HL-60 (cell line): ENCODE measurements around the gene SLC22A5.
"Not testable (repeated sequence)": the region's sequence is repeated elsewhere in the genome, so short reads cannot be mapped to it uniquely, and the experiment has no call there.

ENCODE experiments used
- DNase-seq, 2 experiments: peaks; one replicate each; pipeline ENCODE4 v3.0.0-alpha.2; 2010 to 2020; ENCODE audit warnings: low read depth in 1 of 2, low spot score in 1 of 2
- H3K27ac ChIP-seq: fragments of 250-450 bp; sonication (Bioruptor Pico); replicated peaks from 2 replicates; pipeline ENCODE4 v1.5.1; 2020; ENCODE audit warnings: mild to moderate bottlenecking, moderate library complexity
- H3K27me3 ChIP-seq: fragments of 250-450 bp; sonication (Bioruptor Pico); 2 replicates; pipeline ENCODE4 v1.5.1; 2021; ENCODE audit warnings: mild to moderate bottlenecking, moderate library complexity; ENCODE audit not compliant: insufficient read depth, poor library complexity, severe bottlenecking
- H3K4me3 ChIP-seq: replicated peaks from 2 replicates; pipeline ENCODE4 v1.5.1; 2011; ENCODE audit warnings: mild to moderate bottlenecking, control low read depth, low read length; ENCODE audit not compliant: insufficient read depth
- GABPA ChIP-seq: IDR thresholded peaks from 2 replicates; pipeline ENCODE4 v1.6.1; 2012; ENCODE audit warnings: low read depth
- POLR2AphosphoS5 ChIP-seq: IDR thresholded peaks from 2 replicates; pipeline ENCODE4 v1.6.1; 2012; ENCODE audit warnings: low read depth
- SPI1 ChIP-seq: IDR thresholded peaks from 2 replicates; pipeline ENCODE4 v1.6.1; 2012; ENCODE audit warnings: low read depth, mild to moderate bottlenecking, borderline replicate concordance
- TF ChIP-seq, protein P1 (sequence below): IDR thresholded peaks from 2 replicates; pipeline ENCODE4 v1.6.1; 2012; ENCODE audit warnings: low read depth; ENCODE audit not compliant: insufficient replicate concordance
- TF ChIP-seq, protein P2 (sequence below): IDR thresholded peaks from one replicate; pipeline ENCODE4 v1.5.1; 2011; ENCODE audit warnings: low read length, control low read depth, inconsistent platforms; ENCODE audit not compliant: insufficient read depth

SLC22A5 gene

DNA sequence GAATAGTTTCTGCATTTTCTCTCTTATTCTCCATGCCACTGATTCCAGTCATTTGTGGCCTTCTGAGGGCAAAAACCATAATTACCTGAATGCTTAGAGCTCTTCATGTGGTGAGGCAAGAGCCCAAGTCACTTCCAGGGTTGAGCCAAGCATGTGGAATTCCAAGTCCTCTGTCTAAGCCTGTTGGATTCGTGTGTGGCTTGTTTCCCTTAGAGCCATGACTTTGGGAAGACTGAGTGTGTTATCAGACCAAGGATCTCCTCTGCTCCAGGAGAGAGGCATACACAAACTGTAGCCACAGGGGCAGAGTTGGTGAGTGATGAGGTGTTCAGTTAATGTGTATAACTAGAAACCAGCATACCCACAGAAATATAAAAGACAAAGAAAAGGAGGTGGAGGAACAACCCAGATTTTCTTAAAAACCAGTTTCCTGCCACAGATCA, 27.1 kb downstream of the SLC22A5 start:
- DNase-seq: no peak
- Histone ChIP-seq H3K27ac (no peak overlapping the region), H3K4me3 (no peak overlapping the region), H3K27me3 (no peaks in the 10 kb centered on the region)
- TF ChIP-seq SPI1 (no peak), GABPA (no peak), POLR2AphosphoS5 (no peak)
- TF ChIP-seq, protein P1, sequence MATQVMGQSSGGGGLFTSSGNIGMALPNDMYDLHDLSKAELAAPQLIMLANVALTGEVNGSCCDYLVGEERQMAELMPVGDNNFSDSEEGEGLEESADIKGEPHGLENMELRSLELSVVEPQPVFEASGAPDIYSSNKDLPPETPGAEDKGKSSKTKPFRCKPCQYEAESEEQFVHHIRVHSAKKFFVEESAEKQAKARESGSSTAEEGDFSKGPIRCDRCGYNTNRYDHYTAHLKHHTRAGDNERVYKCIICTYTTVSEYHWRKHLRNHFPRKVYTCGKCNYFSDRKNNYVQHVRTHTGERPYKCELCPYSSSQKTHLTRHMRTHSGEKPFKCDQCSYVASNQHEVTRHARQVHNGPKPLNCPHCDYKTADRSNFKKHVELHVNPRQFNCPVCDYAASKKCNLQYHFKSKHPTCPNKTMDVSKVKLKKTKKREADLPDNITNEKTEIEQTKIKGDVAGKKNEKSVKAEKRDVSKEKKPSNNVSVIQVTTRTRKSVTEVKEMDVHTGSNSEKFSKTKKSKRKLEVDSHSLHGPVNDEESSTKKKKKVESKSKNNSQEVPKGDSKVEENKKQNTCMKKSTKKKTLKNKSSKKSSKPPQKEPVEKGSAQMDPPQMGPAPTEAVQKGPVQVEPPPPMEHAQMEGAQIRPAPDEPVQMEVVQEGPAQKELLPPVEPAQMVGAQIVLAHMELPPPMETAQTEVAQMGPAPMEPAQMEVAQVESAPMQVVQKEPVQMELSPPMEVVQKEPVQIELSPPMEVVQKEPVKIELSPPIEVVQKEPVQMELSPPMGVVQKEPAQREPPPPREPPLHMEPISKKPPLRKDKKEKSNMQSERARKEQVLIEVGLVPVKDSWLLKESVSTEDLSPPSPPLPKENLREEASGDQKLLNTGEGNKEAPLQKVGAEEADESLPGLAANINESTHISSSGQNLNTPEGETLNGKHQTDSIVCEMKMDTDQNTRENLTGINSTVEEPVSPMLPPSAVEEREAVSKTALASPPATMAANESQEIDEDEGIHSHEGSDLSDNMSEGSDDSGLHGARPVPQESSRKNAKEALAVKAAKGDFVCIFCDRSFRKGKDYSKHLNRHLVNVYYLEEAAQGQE: no peak
- TF ChIP-seq, protein P2, sequence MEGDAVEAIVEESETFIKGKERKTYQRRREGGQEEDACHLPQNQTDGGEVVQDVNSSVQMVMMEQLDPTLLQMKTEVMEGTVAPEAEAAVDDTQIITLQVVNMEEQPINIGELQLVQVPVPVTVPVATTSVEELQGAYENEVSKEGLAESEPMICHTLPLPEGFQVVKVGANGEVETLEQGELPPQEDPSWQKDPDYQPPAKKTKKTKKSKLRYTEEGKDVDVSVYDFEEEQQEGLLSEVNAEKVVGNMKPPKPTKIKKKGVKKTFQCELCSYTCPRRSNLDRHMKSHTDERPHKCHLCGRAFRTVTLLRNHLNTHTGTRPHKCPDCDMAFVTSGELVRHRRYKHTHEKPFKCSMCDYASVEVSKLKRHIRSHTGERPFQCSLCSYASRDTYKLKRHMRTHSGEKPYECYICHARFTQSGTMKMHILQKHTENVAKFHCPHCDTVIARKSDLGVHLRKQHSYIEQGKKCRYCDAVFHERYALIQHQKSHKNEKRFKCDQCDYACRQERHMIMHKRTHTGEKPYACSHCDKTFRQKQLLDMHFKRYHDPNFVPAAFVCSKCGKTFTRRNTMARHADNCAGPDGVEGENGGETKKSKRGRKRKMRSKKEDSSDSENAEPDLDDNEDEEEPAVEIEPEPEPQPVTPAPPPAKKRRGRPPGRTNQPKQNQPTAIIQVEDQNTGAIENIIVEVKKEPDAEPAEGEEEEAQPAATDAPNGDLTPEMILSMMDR: no peak

DNA sequence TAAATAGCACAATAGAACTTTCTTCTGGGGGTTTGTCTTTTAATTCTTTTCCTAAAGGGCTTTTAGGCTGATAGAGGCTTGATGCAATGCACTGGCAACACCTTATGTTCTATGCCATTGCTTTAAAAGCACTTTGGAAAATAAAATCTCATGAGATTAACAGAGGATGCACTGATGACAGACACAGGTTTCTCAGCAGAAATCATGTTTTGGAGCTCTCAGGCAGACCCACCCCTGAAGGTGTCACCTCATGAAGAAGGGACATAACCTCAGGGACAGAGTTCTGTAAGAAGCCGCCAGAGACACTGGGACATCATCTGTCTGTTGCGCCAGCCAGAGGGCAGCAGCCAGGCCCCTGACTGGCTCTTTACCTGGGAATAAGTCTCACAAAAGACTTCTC, 27.7 kb downstream of the SLC22A5 start:
- no peak for DNase-seq
- Histone ChIP-seq H3K27me3 (no peaks in the 10 kb centered on the region), H3K27ac (no peak overlapping the region), H3K4me3 (no peak overlapping the region)
- TF ChIP-seq, protein P1: no peak
- TF ChIP-seq POLR2AphosphoS5: no peak

DNA sequence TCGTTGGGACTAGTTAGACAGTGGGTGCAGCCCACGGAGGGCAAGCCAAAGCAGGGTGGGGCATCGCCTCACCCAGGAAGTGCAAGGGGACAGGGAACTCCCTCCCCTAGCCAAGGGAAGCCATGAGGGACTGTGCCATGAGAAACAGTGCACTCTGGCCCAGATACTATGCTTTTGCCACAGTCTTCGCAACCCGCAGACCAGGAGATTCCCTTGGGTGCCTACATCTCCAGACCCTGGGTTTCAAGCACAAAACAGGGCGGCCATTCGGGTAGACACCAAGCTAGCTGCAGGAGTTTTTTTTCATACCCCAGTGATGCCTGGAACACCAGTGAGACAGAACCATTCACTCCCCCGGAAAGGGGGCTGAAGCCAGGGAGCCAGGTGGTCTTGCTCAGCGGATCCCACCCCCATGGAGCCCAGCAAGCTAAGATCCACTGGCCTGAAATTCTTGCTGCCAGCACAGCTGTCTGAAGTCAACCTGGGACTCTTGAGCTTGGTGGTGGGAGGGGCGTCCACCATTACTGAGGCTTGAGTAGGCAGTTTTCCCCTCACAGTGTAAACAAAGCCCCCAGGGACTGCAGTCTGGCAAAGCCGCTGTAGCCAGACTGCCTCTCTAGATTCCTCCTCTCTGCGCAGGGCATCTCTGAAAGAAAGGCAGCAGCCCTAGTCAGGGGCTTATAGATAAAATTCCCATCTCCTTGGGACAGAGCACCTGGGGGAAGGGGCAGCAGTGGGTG, 28.6 kb downstream of the SLC22A5 start:
- H3K4me3 ChIP-seq, H3K27me3 ChIP-seq, DNase-seq, H3K27ac ChIP-seq: not testable (repeated sequence)

DNA sequence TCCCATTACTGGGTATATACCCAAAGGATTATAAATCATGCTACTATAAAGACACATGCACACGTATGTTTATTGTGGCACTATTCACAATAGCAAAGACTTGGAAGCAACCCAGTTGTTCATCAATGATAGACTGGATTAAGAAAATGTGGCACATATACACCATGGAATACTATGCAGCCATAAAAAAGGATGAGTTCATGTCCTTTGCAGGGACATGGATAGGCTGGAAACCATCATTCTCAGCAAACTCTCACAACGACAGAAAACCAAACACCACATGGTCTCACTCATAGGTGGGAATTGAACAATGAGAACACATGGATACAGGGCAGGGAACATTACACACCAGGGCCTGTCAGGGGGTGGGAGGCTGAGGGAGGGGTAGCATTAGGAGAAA, 34.5 kb downstream of the SLC22A5 start:
- not testable (repeated sequence) for H3K27ac ChIP-seq, DNase-seq, H3K4me3 ChIP-seq, H3K27me3 ChIP-seq

DNA sequence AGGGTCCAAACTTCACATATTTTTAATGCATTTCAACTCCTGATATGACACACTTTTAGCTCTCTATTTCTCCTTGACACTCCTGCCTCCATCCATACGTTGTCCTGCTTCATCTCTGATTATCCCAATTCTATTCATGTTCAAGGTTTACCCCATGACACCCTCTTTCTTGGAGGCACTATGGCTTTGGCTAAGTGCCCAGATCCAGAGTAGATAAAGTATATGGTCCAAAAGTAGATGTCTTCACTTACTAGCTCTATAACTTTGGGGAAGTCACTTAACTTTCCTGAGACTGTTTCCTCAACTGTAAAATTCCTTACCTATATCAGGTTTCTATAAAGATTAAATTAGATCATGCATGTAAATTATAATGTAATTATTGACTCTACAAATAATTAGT, 36.1 kb downstream of the SLC22A5 start:
- Histone ChIP-seq H3K27me3 (no peaks in the 10 kb centered on the region), H3K4me3 (no peak overlapping the region), H3K27ac (no peak overlapping the region)
- TF ChIP-seq GABPA (no peak), POLR2AphosphoS5 (no peak), SPI1 (no peak)
- TF ChIP-seq, protein P1: no peak
- TF ChIP-seq, protein P2: no peak
- DNase-seq: no peak
